Lung (tissue), 12 donors: Measurements from ENCODE around the gene LRP3. TPM values are rescaled to one million over a fixed set of nuclear protein-coding genes. Genes with fewer than 3 reads are reported as not detected.

Experiments
- ATAC-seq: fragments of 200-7000 bp; cut with Tn5 transposase; one replicate; pipeline ENCODE4 v1.9.1; 2020; ENCODE audit warnings: moderate number of reproducible peaks; ENCODE audit not compliant: insufficient read depth, low FRiP score
- DNase-seq, 3 donors: peaks; one replicate each; pipeline ENCODE4 v3.0.0-alpha.2; 2013 to 2017
- H3K27ac ChIP-seq, 2 donors: one replicate each; pipeline ENCODE4 v1.5.1; 2013; ENCODE audit warnings: mild to moderate bottlenecking in 2 of 2, moderate library complexity in 2 of 2, control low read depth in 1 of 2, inconsistent platforms in 1 of 2, low read depth in 1 of 2, low read length in 1 of 2
- H3K27me3 ChIP-seq, 3 donors: one replicate each; pipeline ENCODE4 v1.5.1; 2013; ENCODE audit warnings: low read length in 2 of 3; ENCODE audit not compliant: control insufficient read depth in 3 of 3, insufficient read depth in 3 of 3
- H3K36me3 ChIP-seq, 4 donors: one replicate each; pipeline ENCODE4 v1.5.1; 2013; ENCODE audit warnings: low read length in 4 of 4, mild to moderate bottlenecking in 1 of 4, moderate library complexity in 1 of 4; ENCODE audit not compliant: control insufficient read depth in 4 of 4, insufficient read depth in 4 of 4
- H3K4me1 ChIP-seq, 5 donors: one replicate each; pipeline ENCODE4 v1.5.1; 2013; ENCODE audit warnings: low read length in 5 of 5, mild to moderate bottlenecking in 2 of 5, moderate library complexity in 1 of 5; ENCODE audit not compliant: control insufficient read depth in 5 of 5, insufficient read depth in 5 of 5
- H3K4me3 ChIP-seq: one replicate; pipeline ENCODE4 v1.5.1; 2013; ENCODE audit warnings: mild to moderate bottlenecking, control low read depth, moderate library complexity
- H3K9ac ChIP-seq, 2 donors: one replicate each; pipeline ENCODE4 v1.5.1; 2013; ENCODE audit warnings: low read length in 2 of 2, control low read depth in 1 of 2; ENCODE audit not compliant: insufficient read depth in 1 of 2
- H3K9me3 ChIP-seq, 4 donors: one replicate each; pipeline ENCODE4 v1.5.1; 2013; ENCODE audit warnings: low read length in 3 of 4, mild to moderate bottlenecking in 1 of 4, moderate library complexity in 1 of 4; ENCODE audit not compliant: control insufficient read depth in 4 of 4, insufficient read depth in 3 of 4
- WGBS, 2 donors: extraction: QIAGEN DNeasy Blood & Tissue Kit; methylation state at CpG; one replicate each; pipeline ENCODE4 v1.1.7; 2013; 5-methylcytosine and 5-hydroxymethylcytosine counted together
- polyA plus RNA-seq, 2 donors: library from polyadenylated mRNA; stranded (reverse); fragments of 200-250 nt; gene quantifications; one replicate each; pipeline ENCODE4 v1.2.1, GENCODE V29; 2013
- total RNA-seq, 2 donors: library from RNA; depleted of rRNA in 1 of 2; stranded (reverse); fragments of >200 nt in 1 of 2; gene quantifications; one replicate each; pipeline ENCODE4 v1.2.1, GENCODE V29; 2014 to 2021
- TF ChIP-seq, protein P1 (sequence below): IDR thresholded peaks from 2 replicates; pipeline ENCODE4 v1.5.1; 2012; ENCODE audit warnings: mild to moderate bottlenecking; ENCODE audit errors: control extremely low read depth, extremely low read depth
- donor health status: control.
- donor health status: control.
- donor health status: Bipolar disorder and iron deficiency.
- donor health status: healthy.
- donor health status: DM: yes; HTN: yes; CAD: no.

Gene LRP3
- total and polyA plus RNA-seq, 4 donors: 10.6 to 18.2 (median 14.6) TPM

DNA sequence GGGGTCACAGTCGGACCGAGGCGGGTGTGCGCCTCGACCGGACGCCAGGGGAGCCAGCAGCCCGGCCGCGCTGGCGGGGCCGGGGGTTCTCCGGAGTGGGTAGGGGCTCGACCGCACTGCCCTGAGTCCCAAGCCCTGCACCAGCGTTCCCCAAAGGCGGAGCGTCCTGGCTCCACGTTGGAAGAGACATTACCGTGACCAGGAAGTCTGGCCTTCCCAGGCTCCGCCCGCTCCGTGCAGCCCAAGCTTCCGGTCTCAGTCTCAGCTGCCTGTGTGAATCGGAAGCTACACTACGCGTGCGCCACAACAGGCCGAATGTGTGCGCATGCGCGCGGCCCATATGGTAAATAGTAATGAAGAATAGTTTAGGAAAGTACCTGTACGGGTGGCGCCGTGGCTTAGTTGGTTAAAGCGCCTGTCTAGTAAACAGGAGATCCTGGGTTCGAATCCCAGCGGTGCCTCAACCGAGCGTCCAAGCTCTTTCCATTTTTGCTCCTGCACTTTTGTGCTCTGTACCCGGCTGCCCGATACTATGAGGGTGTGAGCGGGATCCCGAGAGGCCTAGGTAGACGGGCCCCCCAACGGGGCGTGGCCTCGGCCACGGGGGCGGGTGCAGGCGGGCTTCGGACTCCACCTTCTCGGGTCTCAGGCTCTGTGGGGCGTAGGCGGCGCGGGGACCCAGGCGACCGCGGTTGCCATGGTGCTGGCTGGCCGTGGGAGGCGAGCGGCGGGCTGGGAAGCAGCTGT lies 17.3 kb upstream of the LRP3 start:
- TF ChIP-seq, protein P1, sequence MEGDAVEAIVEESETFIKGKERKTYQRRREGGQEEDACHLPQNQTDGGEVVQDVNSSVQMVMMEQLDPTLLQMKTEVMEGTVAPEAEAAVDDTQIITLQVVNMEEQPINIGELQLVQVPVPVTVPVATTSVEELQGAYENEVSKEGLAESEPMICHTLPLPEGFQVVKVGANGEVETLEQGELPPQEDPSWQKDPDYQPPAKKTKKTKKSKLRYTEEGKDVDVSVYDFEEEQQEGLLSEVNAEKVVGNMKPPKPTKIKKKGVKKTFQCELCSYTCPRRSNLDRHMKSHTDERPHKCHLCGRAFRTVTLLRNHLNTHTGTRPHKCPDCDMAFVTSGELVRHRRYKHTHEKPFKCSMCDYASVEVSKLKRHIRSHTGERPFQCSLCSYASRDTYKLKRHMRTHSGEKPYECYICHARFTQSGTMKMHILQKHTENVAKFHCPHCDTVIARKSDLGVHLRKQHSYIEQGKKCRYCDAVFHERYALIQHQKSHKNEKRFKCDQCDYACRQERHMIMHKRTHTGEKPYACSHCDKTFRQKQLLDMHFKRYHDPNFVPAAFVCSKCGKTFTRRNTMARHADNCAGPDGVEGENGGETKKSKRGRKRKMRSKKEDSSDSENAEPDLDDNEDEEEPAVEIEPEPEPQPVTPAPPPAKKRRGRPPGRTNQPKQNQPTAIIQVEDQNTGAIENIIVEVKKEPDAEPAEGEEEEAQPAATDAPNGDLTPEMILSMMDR: no peak
- Histone ChIP-seq H3K27me3 (no peaks in the 10 kb centered on the region), H3K4me1 (peaks cover 0 to 15% (median 5%) of the 10 kb centered on the region in 5 donors), H3K27ac (peak overlapping the region; percentile 98), H3K9me3 (no peaks in the 10 kb centered on the region), H3K9ac (peak overlapping the region in 1 of 2 donors; percentile 51), H3K36me3 (no peaks in the 10 kb centered on the region), H3K4me3 (peak overlapping the region; percentile 64)
- 0% methylated on average over 56 to 65 of the region's 65 CpGs for WGBS, 2 donors
- DNase-seq (peak; percentile 99), ATAC-seq (peak; percentile 95)

DNA sequence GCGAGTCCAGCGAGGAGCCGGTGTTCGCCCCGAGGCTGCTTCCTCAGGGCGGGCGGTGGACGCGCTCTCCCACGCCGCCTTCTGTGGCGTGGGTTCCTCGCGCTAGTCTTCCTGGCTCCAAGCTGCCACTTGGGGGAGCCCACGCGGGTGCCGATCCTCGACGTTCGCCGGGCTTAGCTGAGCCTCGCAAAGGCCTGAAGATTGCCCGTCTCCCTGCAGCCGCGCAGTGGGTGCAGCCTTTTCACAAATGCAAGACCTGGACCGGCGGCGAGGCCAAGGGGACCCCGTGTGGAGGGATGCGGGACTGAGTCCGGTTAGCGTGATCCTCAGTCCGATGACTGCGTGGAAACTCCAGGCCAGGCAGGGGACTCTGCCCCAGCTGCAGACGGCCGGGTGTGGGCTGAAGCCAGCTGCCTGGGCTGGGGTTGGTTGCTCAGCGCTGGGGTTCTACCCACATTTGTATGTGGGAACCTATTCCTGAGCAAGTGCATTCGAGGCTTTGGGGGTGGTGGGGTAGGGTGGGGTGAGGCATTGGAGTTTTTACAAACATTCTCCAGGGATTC lies 16.6 kb upstream of the LRP3 start:
- Histone ChIP-seq H3K4me1 (peaks cover 0 to 15% (median 5%) of the 10 kb centered on the region in 5 donors), H3K27ac (peak overlapping the region; percentile 66 to 91), H3K4me3 (peak overlapping the region; percentile 41), H3K9me3 (no peaks in the 10 kb centered on the region), H3K9ac (peak overlapping the region in 1 of 2 donors; percentile 11), H3K27me3 (no peaks in the 10 kb centered on the region), H3K36me3 (no peaks in the 10 kb centered on the region)
- TF ChIP-seq, protein P1: peak; percentile 20
- ATAC-seq: no peak
- peak in 2 of 3 donors; percentile 73 to 79 for DNase-seq
- WGBS, 2 donors: 0% methylated on average over 32 to 38 of the region's 38 CpGs

DNA sequence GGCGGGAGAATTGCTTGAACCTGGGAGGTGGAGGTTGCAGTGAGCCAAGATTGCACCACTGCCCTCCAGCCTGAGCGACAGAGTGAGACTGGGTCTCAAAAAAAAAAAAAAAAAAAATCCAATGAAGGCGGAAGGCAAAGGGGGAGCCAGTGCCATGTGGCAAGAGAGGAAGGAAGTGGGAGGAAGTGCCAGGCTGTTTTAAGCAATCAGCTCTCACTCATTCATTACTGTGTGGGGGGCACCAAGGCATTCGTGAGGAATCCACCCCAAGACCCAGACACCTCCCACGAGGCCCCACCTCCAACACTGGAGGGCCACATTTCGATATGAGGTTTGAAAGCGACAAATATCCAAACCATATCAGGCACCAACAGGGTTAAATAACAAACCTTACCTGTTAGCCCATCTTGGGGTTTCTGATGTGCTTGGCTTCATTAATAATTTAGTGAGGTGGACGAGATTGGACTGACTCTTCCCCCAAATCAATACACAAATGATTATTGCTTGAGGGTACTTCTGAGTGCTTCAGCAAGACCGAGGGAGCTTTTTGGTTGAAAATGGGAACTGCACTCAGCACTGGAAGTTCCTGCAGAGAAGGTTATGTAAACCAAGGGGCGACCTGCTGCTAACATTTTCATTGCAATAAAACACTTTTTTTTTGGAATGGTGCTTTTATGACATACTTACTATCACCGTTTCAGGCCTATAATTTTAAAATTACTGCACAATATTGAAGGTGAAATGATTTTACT lies 7.5 kb upstream of the LRP3 start:
- H3K9ac ChIP-seq: no peak overlapping the region
- no peaks in the 10 kb centered on the region for H3K27me3 ChIP-seq
- no peak overlapping the region for H3K27ac ChIP-seq
- H3K4me3 ChIP-seq: no peak overlapping the region
- no peaks in the 10 kb centered on the region for H3K36me3 ChIP-seq
- whole genome bisulfite sequencing, 2 donors: 32 to 42% methylated on average over 11 of the region's 11 CpGs
- DNase-seq: no peak
- H3K4me1 ChIP-seq: peaks cover 0 to 1% (median 0%) of the 10 kb centered on the region in 5 donors
- H3K9me3 ChIP-seq: no peaks in the 10 kb centered on the region
- no peak for ATAC-seq
- TF ChIP-seq, protein P1: no peak
